H9 (cell line): ENCODE results near the gene NFILZ. TPM values are rescaled to one million over a fixed set of nuclear protein-coding genes. Genes with fewer than 3 reads are reported as not detected.
A peak's percentile ranks its signal among the peaks of the same experiment; 100 is the strongest.

Experiments
- DNase-seq: peaks from one replicate; pipeline ENCODE4 v3.0.0-alpha.2; 2017
- H2AFZ ChIP-seq: one replicate; pipeline ENCODE4 v1.6.1; 2013; ENCODE audit warnings: mild to moderate bottlenecking, low read length, control low read depth, moderate library complexity
- H2AK5ac ChIP-seq: 2 replicates; pipeline ENCODE4 v1.6.1; 2013; ENCODE audit warnings: low read length, control low read depth, mixed read lengths; ENCODE audit not compliant: insufficient read length
- H2BK120ac ChIP-seq: one replicate; pipeline ENCODE4 v1.6.1; 2013; ENCODE audit warnings: low read depth, mild to moderate bottlenecking, low read length, control low read depth, inconsistent platforms; ENCODE audit not compliant: poor library complexity, severe bottlenecking
- H2BK12ac ChIP-seq: 2 replicates; pipeline ENCODE4 v1.6.1; 2013; ENCODE audit warnings: low read length, control low read depth, mixed read lengths, low read depth; ENCODE audit not compliant: insufficient read length
- H2BK15ac ChIP-seq: 2 replicates; pipeline ENCODE4 v1.6.1; 2013; ENCODE audit warnings: low read depth, low read length, control low read depth
- H2BK20ac ChIP-seq: one replicate; pipeline ENCODE4 v1.6.1; 2013; ENCODE audit warnings: low read depth, mild to moderate bottlenecking, low read length, control low read depth, inconsistent platforms; ENCODE audit not compliant: poor library complexity, severe bottlenecking
- H2BK5ac ChIP-seq: 2 replicates; pipeline ENCODE4 v1.6.1; 2013; ENCODE audit warnings: low read length, control low read depth, mixed read lengths; ENCODE audit not compliant: insufficient read length
- H3K14ac ChIP-seq: 2 replicates; pipeline ENCODE4 v1.6.1; 2013; ENCODE audit warnings: low read length, control low read depth; ENCODE audit not compliant: insufficient read depth
- H3K18ac ChIP-seq: 2 replicates; pipeline ENCODE4 v1.6.1; 2013; ENCODE audit warnings: low read depth, mild to moderate bottlenecking, mixed read lengths, low read length, control low read depth; ENCODE audit not compliant: insufficient read length
- H3K23ac ChIP-seq: 2 replicates; pipeline ENCODE4 v1.6.1; 2013; ENCODE audit warnings: low read length, control low read depth, mixed read lengths, low read depth; ENCODE audit not compliant: insufficient read length
- H3K23me2 ChIP-seq: 2 replicates; pipeline ENCODE4 v1.6.1; 2013; ENCODE audit warnings: low read depth, mild to moderate bottlenecking, mixed read lengths, low read length, control low read depth; ENCODE audit not compliant: insufficient read length, poor library complexity, severe bottlenecking
- H3K27ac ChIP-seq: 2 replicates; pipeline ENCODE4 v1.5.1; 2013; ENCODE audit warnings: low read length, control low read depth, mixed read lengths, low read depth; ENCODE audit not compliant: insufficient read length
- H3K27me3 ChIP-seq: 2 replicates; pipeline ENCODE4 v1.6.1; 2013; ENCODE audit warnings: low read length, control low read depth, inconsistent platforms; ENCODE audit not compliant: insufficient read depth
- H3K4ac ChIP-seq: 2 replicates; pipeline ENCODE4 v1.6.1; 2013; ENCODE audit warnings: low read depth, mild to moderate bottlenecking, control low read depth, inconsistent platforms, low read length, moderate library complexity
- H3K4me1 ChIP-seq: 2 replicates; pipeline ENCODE4 v1.6.1; 2013; ENCODE audit warnings: low read length, control low read depth, inconsistent platforms; ENCODE audit not compliant: insufficient read depth
- H3K4me2 ChIP-seq: 2 replicates; pipeline ENCODE4 v1.6.1; 2013; ENCODE audit warnings: low read length, control low read depth, mixed read lengths; ENCODE audit not compliant: insufficient read length, insufficient read depth
- H3K56ac ChIP-seq: 2 replicates; pipeline ENCODE4 v1.6.1; 2013; ENCODE audit warnings: low read depth, mild to moderate bottlenecking, mixed read lengths, low read length, control low read depth; ENCODE audit not compliant: insufficient read length
- H3K79me1 ChIP-seq: 2 replicates; pipeline ENCODE4 v1.6.1; 2013; ENCODE audit warnings: low read depth, mild to moderate bottlenecking, moderate library complexity, low read length, control low read depth, inconsistent platforms; ENCODE audit not compliant: insufficient read depth, poor library complexity, severe bottlenecking
- H3K79me2 ChIP-seq: 2 replicates; pipeline ENCODE4 v1.6.1; 2013; ENCODE audit warnings: low read length, control low read depth, inconsistent platforms; ENCODE audit not compliant: insufficient read depth
- H3K9ac ChIP-seq: 2 replicates; pipeline ENCODE4 v1.6.1; 2013; ENCODE audit warnings: low read length, control low read depth, mixed read lengths; ENCODE audit not compliant: insufficient read length; ENCODE audit errors: extremely low read depth
- H3K9me3 ChIP-seq: one replicate; pipeline ENCODE4 v1.6.1; 2013; ENCODE audit warnings: low read depth, low read length, inconsistent platforms; ENCODE audit not compliant: control insufficient read depth
- H3T11ph ChIP-seq: one replicate; pipeline ENCODE4 v1.6.1; 2013; ENCODE audit warnings: mild to moderate bottlenecking, low read length, control low read depth, inconsistent platforms
- H4K20me1 ChIP-seq: one replicate; pipeline ENCODE4 v1.6.1; 2013; ENCODE audit not compliant: control insufficient read depth, insufficient read length, insufficient read depth
- H4K5ac ChIP-seq: 2 replicates; pipeline ENCODE4 v1.6.1; 2013; ENCODE audit warnings: low read depth, mild to moderate bottlenecking, mixed read lengths, low read length, control low read depth; ENCODE audit not compliant: insufficient read length
- H4K8ac ChIP-seq: replicated peaks from 2 replicates; pipeline ENCODE4 v1.6.1; 2013; ENCODE audit warnings: low read length, control low read depth, mixed read lengths, low read depth; ENCODE audit not compliant: insufficient read length
- H4K91ac ChIP-seq: 2 replicates; pipeline ENCODE4 v1.6.1; 2013; ENCODE audit warnings: low read depth, mild to moderate bottlenecking, moderate library complexity, mixed read lengths, low read length, control low read depth; ENCODE audit not compliant: insufficient read length
- H3K27ac Mint-ChIP-seq, 3 experiments: 2 replicates in 2 of 3; 3 replicates in 1 of 3; pipeline ENCODE4 v1.8.0; 2020 to 2021; ENCODE audit warnings: mixed read lengths in 3 of 3, mild to moderate bottlenecking in 1 of 3, moderate library complexity in 1 of 3
- H3K27me3 Mint-ChIP-seq: 2 replicates; pipeline ENCODE4 v1.8.0; 2021; ENCODE audit warnings: low read depth, mild to moderate bottlenecking, moderate library complexity, mixed read lengths
- H3K36me3 Mint-ChIP-seq, 3 experiments: 2 replicates in 2 of 3; 3 replicates in 1 of 3; pipeline ENCODE4 v1.8.0; 2020 to 2021; ENCODE audit warnings: low read depth in 3 of 3, mixed read lengths in 3 of 3; ENCODE audit not compliant: insufficient read depth in 1 of 3
- H3K4me1 Mint-ChIP-seq, 2 experiments: 2 replicates each; pipeline ENCODE4 v1.8.0; 2020; ENCODE audit warnings: mixed read lengths in 2 of 2
- H3K4me3 Mint-ChIP-seq, 2 experiments: 2 replicates in 1 of 2; 3 replicates in 1 of 2; pipeline ENCODE4 v1.8.0; 2020 to 2021; ENCODE audit warnings: mild to moderate bottlenecking in 2 of 2, mixed read lengths in 2 of 2, moderate library complexity in 1 of 2
- H3K9me3 Mint-ChIP-seq, 2 experiments: 2 replicates in 1 of 2; 3 replicates in 1 of 2; pipeline ENCODE4 v1.8.0; 2020; ENCODE audit warnings: mild to moderate bottlenecking in 2 of 2, mixed read lengths in 2 of 2, moderate library complexity in 1 of 2
- WGBS: extraction: QIAGEN DNeasy Blood & Tissue Kit; methylation state at CpG from one replicate; pipeline ENCODE4 v1.1.7; 2013; ENCODE audit warnings: missing lambda C conversion rate, low lambda C conversion rate, mixed read lengths; ENCODE audit not compliant: insufficient read length; ENCODE audit errors: extremely low coverage; 5-methylcytosine and 5-hydroxymethylcytosine counted together
- total RNA-seq: library from RNA; stranded (reverse); gene quantifications from 2 replicates; pipeline ENCODE4 v1.2.1, GENCODE V29; 2021
- TF ChIP-seq, protein P1 (sequence below): fragments of 200-600 bp; sonication (generic); conservative IDR thresholded peaks from 3 replicates; pipeline ENCODE4 v1.8.0; 2021; ENCODE audit warnings: antibody characterized with exemption, mild to moderate bottlenecking

Gene NFILZ
- total RNA-seq, 1 experiment from 2014 or later, result not detected

GRCh38 chr19:8612807-8613171 is 17.6 kb upstream of the NFILZ start:
- TF ChIP-seq, protein P1, sequence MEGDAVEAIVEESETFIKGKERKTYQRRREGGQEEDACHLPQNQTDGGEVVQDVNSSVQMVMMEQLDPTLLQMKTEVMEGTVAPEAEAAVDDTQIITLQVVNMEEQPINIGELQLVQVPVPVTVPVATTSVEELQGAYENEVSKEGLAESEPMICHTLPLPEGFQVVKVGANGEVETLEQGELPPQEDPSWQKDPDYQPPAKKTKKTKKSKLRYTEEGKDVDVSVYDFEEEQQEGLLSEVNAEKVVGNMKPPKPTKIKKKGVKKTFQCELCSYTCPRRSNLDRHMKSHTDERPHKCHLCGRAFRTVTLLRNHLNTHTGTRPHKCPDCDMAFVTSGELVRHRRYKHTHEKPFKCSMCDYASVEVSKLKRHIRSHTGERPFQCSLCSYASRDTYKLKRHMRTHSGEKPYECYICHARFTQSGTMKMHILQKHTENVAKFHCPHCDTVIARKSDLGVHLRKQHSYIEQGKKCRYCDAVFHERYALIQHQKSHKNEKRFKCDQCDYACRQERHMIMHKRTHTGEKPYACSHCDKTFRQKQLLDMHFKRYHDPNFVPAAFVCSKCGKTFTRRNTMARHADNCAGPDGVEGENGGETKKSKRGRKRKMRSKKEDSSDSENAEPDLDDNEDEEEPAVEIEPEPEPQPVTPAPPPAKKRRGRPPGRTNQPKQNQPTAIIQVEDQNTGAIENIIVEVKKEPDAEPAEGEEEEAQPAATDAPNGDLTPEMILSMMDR, result no peak
- H3K27ac Mint-ChIP-seq, result 0 out of 7 replicates have a peak overlapping the region, but pooled peaks of 1 of the 3 experiments have one; percentile 22
- Histone ChIP-seq H4K8ac (no peak overlapping the region), H3T11ph (no peak overlapping the region), H3K18ac (no peak overlapping the region), H3K4me1 (peaks cover 6% of the 10 kb centered on the region), H2AFZ (no peak overlapping the region), H2BK15ac (no peak overlapping the region), H3K23me2 (peaks cover 8% of the 10 kb centered on the region), H3K27ac (no peak overlapping the region), H3K56ac (no peak overlapping the region), H2BK20ac (no peak overlapping the region), H3K9ac (no peak overlapping the region), H3K79me2 (no peaks in the 10 kb centered on the region), H3K23ac (no peak overlapping the region), H2AK5ac (no peak overlapping the region), H3K27me3 (no peaks in the 10 kb centered on the region), H3K9me3 (no peaks in the 10 kb centered on the region), H2BK120ac (no peak overlapping the region), H4K91ac (no peak overlapping the region), H2BK12ac (no peak overlapping the region), H4K5ac (no peak overlapping the region), H3K79me1 (no peaks in the 10 kb centered on the region), H3K4me2 (no peak overlapping the region), H3K14ac (no peak overlapping the region), H2BK5ac (no peak overlapping the region), H4K20me1 (no peaks in the 10 kb centered on the region), H3K4ac (no peak overlapping the region)
- peak overlapping the region in 1 of 2 experiments; percentile 58; a peak in 1 of 5 replicates for H3K4me3 Mint-ChIP-seq
- H3K9me3 Mint-ChIP-seq, result no peaks in the 10 kb centered on the region; a peak in 1 of 5 replicates
- H3K4me1 Mint-ChIP-seq, result peaks cover 28 to 41% of the 10 kb centered on the region in 2 experiments
- no CpG with 5 or more reads among the region's 5 CpGs for WGBS
- H3K36me3 Mint-ChIP-seq, result peaks cover 1 to 6% (median 4%) of the 10 kb centered on the region in 3 experiments; a peak in 6 of 7 replicates
- no peaks in the 10 kb centered on the region; the same call in none of the 2 replicates for H3K27me3 Mint-ChIP-seq
- DNase-seq, result no peak
